ENCODE measurements around the gene ABCC2.

Gene ABCC2

GRCh38 chr10:99806091-99806490 is 23.7 kb downstream of the ABCC2 start:
- Histone ChIP-seq H3K9me3 (no peaks in the 10 kb centered on the region), H3K4me3 (ENCODE audit: low read depth, low read length) (no peak overlapping the region), H3K27me3 (no peaks in the 10 kb centered on the region), H3K4me1 (no peaks in the 10 kb centered on the region), H3K36me3 (no peaks in the 10 kb centered on the region)
- TF ChIP-seq CTCF (IDR thresholded peaks at IDR 0.05; ENCODE audit: low read depth, low read length), result no peak
- DNase-seq, result no peak

GRCh38 chr10:99807786-99808185 is 25.3 kb downstream of the ABCC2 start:
- Histone ChIP-seq H3K9me3 (no peaks in the 10 kb centered on the region), H3K27me3 (no peaks in the 10 kb centered on the region), H3K4me3 (ENCODE audit: low read depth, low read length) (no peak overlapping the region), H3K36me3 (no peaks in the 10 kb centered on the region), H3K4me1 (no peaks in the 10 kb centered on the region)
- no peak for TF ChIP-seq CTCF (IDR thresholded peaks at IDR 0.05; ENCODE audit: low read depth, low read length)
- no peak for DNase-seq

GRCh38 chr10:99808270-99808669 is 25.8 kb downstream of the ABCC2 start:
- H3K9me3 ChIP-seq, result no peaks in the 10 kb centered on the region
- H3K27me3 ChIP-seq, result no peaks in the 10 kb centered on the region
- no peaks in the 10 kb centered on the region for H3K4me1 ChIP-seq
- no peaks in the 10 kb centered on the region for H3K36me3 ChIP-seq
- H3K4me3 ChIP-seq (ENCODE audit: low read depth, low read length), result no peak overlapping the region
- DNase-seq, result no peak
- no peak for TF ChIP-seq CTCF (IDR thresholded peaks at IDR 0.05; ENCODE audit: low read depth, low read length)

- no peak for DNase-seq
- Histone ChIP-seq H3K36me3 (no peaks in the 10 kb centered on the region), H3K9me3 (no peaks in the 10 kb centered on the region), H3K4me1 (no peaks in the 10 kb centered on the region), H3K4me3 (ENCODE audit: low read depth, low read length) (no peak overlapping the region), H3K27me3 (no peaks in the 10 kb centered on the region)
- no peak for TF ChIP-seq CTCF (IDR thresholded peaks at IDR 0.05; ENCODE audit: low read depth, low read length)
These were observed 27.0 kb downstream of the ABCC2 start for GRCh38 chr10:99809481-99809880.

GRCh38 chr10:99809931-99810615 is 27.6 kb downstream of the ABCC2 start:
- TF ChIP-seq CTCF (IDR thresholded peaks at IDR 0.05; ENCODE audit: low read depth, low read length), result no peak
- Histone ChIP-seq H3K4me1 (no peaks in the 10 kb centered on the region), H3K27me3 (no peaks in the 10 kb centered on the region), H3K4me3 (ENCODE audit: low read depth, low read length) (no peak overlapping the region), H3K9me3 (no peaks in the 10 kb centered on the region), H3K36me3 (no peaks in the 10 kb centered on the region)
- DNase-seq, result no peak

GRCh38 chr10:99812177-99812576 is 29.7 kb downstream of the ABCC2 start:
- no peaks in the 10 kb centered on the region for H3K9me3 ChIP-seq
- no peaks in the 10 kb centered on the region for H3K4me1 ChIP-seq
- no peaks in the 10 kb centered on the region for H3K27me3 ChIP-seq
- no peak overlapping the region for H3K4me3 ChIP-seq (ENCODE audit: low read depth, low read length)
- no peak for TF ChIP-seq CTCF (IDR thresholded peaks at IDR 0.05; ENCODE audit: low read depth, low read length)
- no peaks in the 10 kb centered on the region for H3K36me3 ChIP-seq
- DNase-seq, result no peak
